CD14-positive monocyte (primary cell): ENCODE measurements around the gene CCNK. TPM values are rescaled to one million over a fixed set of nuclear protein-coding genes. Genes with fewer than 3 reads are reported as not detected.

Experiments
- DNase-seq, 3 donors: peaks; one replicate each; pipeline ENCODE4 v3.0.0-alpha.2; 2011 to 2022
- H2AFZ ChIP-seq: 2 replicates; pipeline ENCODE4 v1.6.0; 2012; ENCODE audit warnings: mild to moderate bottlenecking, low read depth, low read length, inconsistent platforms; ENCODE audit not compliant: insufficient read depth, poor library complexity, severe bottlenecking
- H3K27ac ChIP-seq, 2 donors: 1 replicate in 1 of 2; 2 replicates in 1 of 2; pipeline ENCODE4 v1.5.1; 2012 to 2013; ENCODE audit warnings: low read length in 2 of 2, control low read depth in 1 of 2, inconsistent platforms in 1 of 2, low read depth in 1 of 2, mild to moderate bottlenecking in 1 of 2
- H3K27me3 ChIP-seq, 2 donors: one replicate each; pipeline versions ENCODE4 v1.6.0 to v1.6.1; 2011 to 2013; ENCODE audit warnings: low read length in 2 of 2; ENCODE audit not compliant: control insufficient read depth in 2 of 2, insufficient read depth in 2 of 2
- H3K36me3 ChIP-seq, 2 donors: replicated peaks in 1 of 2; 1 replicate in 1 of 2; 2 replicates in 1 of 2; pipeline versions ENCODE4 v1.5.1 to v1.6.1; 2012 to 2013; ENCODE audit warnings: low read length in 2 of 2, control low read depth in 1 of 2, inconsistent platforms in 1 of 2, mild to moderate bottlenecking in 1 of 2; ENCODE audit not compliant: insufficient read depth in 2 of 2, control insufficient read depth in 1 of 2
- H3K4me1 ChIP-seq, 2 donors: 1 replicate in 1 of 2; 2 replicates in 1 of 2; pipeline versions ENCODE4 v1.5.1 to v1.6.1; 2012 to 2013; ENCODE audit warnings: low read length in 2 of 2, control low read depth in 1 of 2, inconsistent platforms in 1 of 2, mild to moderate bottlenecking in 1 of 2, moderate library complexity in 1 of 2; ENCODE audit not compliant: insufficient read depth in 2 of 2, control insufficient read depth in 1 of 2
- H3K4me2 ChIP-seq: replicated peaks from 2 replicates; pipeline ENCODE3; 2012; ENCODE audit warnings: low read length, moderate library complexity, mild to moderate bottlenecking; ENCODE audit not compliant: poor library complexity, severe bottlenecking; ENCODE audit errors: extremely low read depth
- H3K4me3 ChIP-seq, 3 experiments: fragments of 200-600 bp in 1 of 3; sonication (generic) in 1 of 3; replicated peaks in 1 of 3; 1 replicate in 2 of 3; 2 replicates in 1 of 3; pipeline ENCODE4 v1.5.1; 2011 to 2013; ENCODE audit warnings: low read length in 3 of 3, mild to moderate bottlenecking in 3 of 3, control low read depth in 2 of 3, low read depth in 2 of 3, inconsistent platforms in 1 of 3, moderate library complexity in 1 of 3
- H3K79me2 ChIP-seq: 2 replicates; pipeline ENCODE4 v1.6.0; 2012; ENCODE audit warnings: mild to moderate bottlenecking, control low read depth, inconsistent platforms, low read length, moderate library complexity; ENCODE audit not compliant: insufficient read depth
- H3K9ac ChIP-seq: 2 replicates; pipeline ENCODE4 v1.6.0; 2017; ENCODE audit warnings: low read length, mild to moderate bottlenecking; ENCODE audit not compliant: insufficient read depth, poor library complexity, severe bottlenecking
- H3K9me3 ChIP-seq, 2 donors: replicated peaks in 1 of 2; 1 replicate in 1 of 2; 2 replicates in 1 of 2; pipeline versions ENCODE4 v1.5.1 to v1.6.1; 2012 to 2013; ENCODE audit warnings: low read length in 2 of 2, control low read depth in 1 of 2; ENCODE audit not compliant: control insufficient read depth in 1 of 2, insufficient read depth in 1 of 2
- H4K20me1 ChIP-seq: 2 replicates; pipeline ENCODE4 v1.6.0; 2012; ENCODE audit warnings: mild to moderate bottlenecking, low read length, control low read depth, moderate library complexity; ENCODE audit not compliant: insufficient read depth
- H3K27ac Mint-ChIP-seq, 7 donors: one replicate each; pipeline ENCODE4 v1.8.0; 2020; ENCODE audit warnings: mild to moderate bottlenecking in 7 of 7, mixed read lengths in 7 of 7, moderate library complexity in 6 of 7, inconsistent platforms in 2 of 7
- H3K27me3 Mint-ChIP-seq, 3 donors: one replicate each; pipeline ENCODE4 v1.8.0; 2021 to 2022; ENCODE audit warnings: low read depth in 3 of 3, mild to moderate bottlenecking in 3 of 3, mixed read lengths in 3 of 3, moderate library complexity in 3 of 3, inconsistent platforms in 1 of 3
- H3K36me3 Mint-ChIP-seq, 2 donors: one replicate each; pipeline ENCODE4 v1.8.0; 2020; ENCODE audit warnings: mixed read lengths in 2 of 2, inconsistent platforms in 1 of 2, mild to moderate bottlenecking in 1 of 2
- H3K4me1 Mint-ChIP-seq: one replicate; pipeline ENCODE4 v1.8.0; 2020; ENCODE audit warnings: mild to moderate bottlenecking, mixed read lengths
- H3K4me3 Mint-ChIP-seq, 2 donors: one replicate each; pipeline ENCODE4 v1.8.0; 2020; ENCODE audit warnings: mild to moderate bottlenecking in 2 of 2, mixed read lengths in 2 of 2, moderate library complexity in 1 of 2
- H3K9me3 Mint-ChIP-seq, 7 donors: one replicate each; pipeline ENCODE4 v1.8.0; 2020 to 2022; ENCODE audit warnings: mixed read lengths in 7 of 7, mild to moderate bottlenecking in 6 of 7, moderate library complexity in 6 of 7, inconsistent platforms in 2 of 7
- CTCF ChIP-seq: fragments of 200-600 bp; IDR thresholded peaks from one replicate; pipeline ENCODE4 v1.8.0; 2022; ENCODE audit warnings: antibody characterized with exemption, mild to moderate bottlenecking
- WGBS: methylation state at CpG from one replicate; pipeline ENCODE4 v1.1.5; 2013; ENCODE audit warnings: missing lambda C conversion rate; ENCODE audit not compliant: insufficient coverage; 5-methylcytosine and 5-hydroxymethylcytosine counted together
- intact Hi-C, 2 donors: fragments of 100-400 bp; cut with micrococcal nuclease; formaldehyde crosslinking; loops; one replicate each; pipeline versions ENCODE4 v1.15.0 to v1.15.1; 2023
- polyA plus RNA-seq, 3 donors: library from polyadenylated mRNA; depleted of rRNA in 1 of 3; unstranded in 2 of 3; stranded (reverse) in 1 of 3; fragments of 300-500 nt in 2 of 3; fragments of >200 nt in 1 of 3; fragmentation: Illumina TruSeq in 2 of 3; gene quantifications; 1 replicate in 2 of 3; 2 replicates in 1 of 3; pipeline ENCODE4 v1.2.3, GENCODE V29; 2012 to 2021

CCNK gene
- polyA plus RNA-seq, 3 donors, result 7.7 to 21.5 (median 14.7) TPM

GRCh38 chr14:99521176-99522024, 40.2 kb downstream of the CCNK start:
- Mint-ChIP-seq H3K27me3 (peaks cover 0 to 9% (median 4%) of the 10 kb centered on the region in 3 donors), H3K27ac (no peak overlapping the region), H3K9me3 (no peaks in the 10 kb centered on the region), H3K36me3 (no peaks in the 10 kb centered on the region), H3K4me1 (no peaks in the 10 kb centered on the region), H3K4me3 (no peak overlapping the region)
- Histone ChIP-seq H3K4me3 (no peak overlapping the region), H3K9me3 (no peaks in the 10 kb centered on the region), H3K4me2 (no peak overlapping the region), H3K27ac (no peak overlapping the region), H3K9ac (no peak overlapping the region), H3K79me2 (no peaks in the 10 kb centered on the region), H3K36me3 (no peaks in the 10 kb centered on the region), H3K4me1 (no peaks in the 10 kb centered on the region), H4K20me1 (no peaks in the 10 kb centered on the region), H3K27me3 (no peaks in the 10 kb centered on the region), H2AFZ (no peak overlapping the region)
- no peak for DNase-seq
- intact Hi-C loops, result loop anchor here in 1 of 2 donors (5.0 kb wide), 1 partner anchor 361 kb away; no protein-coding TSS in a partner anchor
- no peak for TF ChIP-seq CTCF
- 92% methylated on average over 24 of the region's 25 CpGs for WGBS

- Mint-ChIP-seq H3K36me3 (no peaks in the 10 kb centered on the region), H3K4me1 (no peaks in the 10 kb centered on the region), H3K27ac (no peak overlapping the region), H3K9me3 (no peaks in the 10 kb centered on the region), H3K4me3 (no peak overlapping the region), H3K27me3 (peaks cover 0 to 9% (median 3%) of the 10 kb centered on the region in 3 donors)
- no peaks in the 10 kb centered on the region for H3K27me3 ChIP-seq
- intact Hi-C loops, result loop anchor here in 1 of 2 donors (5.0 kb wide), 1 partner anchor 360 kb away; no protein-coding TSS in a partner anchor
- no peaks in the 10 kb centered on the region for H4K20me1 ChIP-seq
- H3K9ac ChIP-seq, result no peak overlapping the region
- H3K36me3 ChIP-seq, result no peaks in the 10 kb centered on the region
- 96% methylated on average over 11 of the region's 18 CpGs for WGBS
- no peak overlapping the region for H3K4me3 ChIP-seq
- no peak overlapping the region for H3K27ac ChIP-seq
- no peaks in the 10 kb centered on the region for H3K4me1 ChIP-seq
- H3K79me2 ChIP-seq, result no peaks in the 10 kb centered on the region
- DNase-seq, result no peak
- no peak overlapping the region for H2AFZ ChIP-seq
- H3K9me3 ChIP-seq, result no peaks in the 10 kb centered on the region
- TF ChIP-seq CTCF, result no peak
- H3K4me2 ChIP-seq, result no peak overlapping the region
Observed at GRCh38 chr14:99522025-99522401, 40.8 kb downstream of the CCNK start.
